ENCODE data around the gene ANTXR2.

ANTXR2 gene

DNA sequence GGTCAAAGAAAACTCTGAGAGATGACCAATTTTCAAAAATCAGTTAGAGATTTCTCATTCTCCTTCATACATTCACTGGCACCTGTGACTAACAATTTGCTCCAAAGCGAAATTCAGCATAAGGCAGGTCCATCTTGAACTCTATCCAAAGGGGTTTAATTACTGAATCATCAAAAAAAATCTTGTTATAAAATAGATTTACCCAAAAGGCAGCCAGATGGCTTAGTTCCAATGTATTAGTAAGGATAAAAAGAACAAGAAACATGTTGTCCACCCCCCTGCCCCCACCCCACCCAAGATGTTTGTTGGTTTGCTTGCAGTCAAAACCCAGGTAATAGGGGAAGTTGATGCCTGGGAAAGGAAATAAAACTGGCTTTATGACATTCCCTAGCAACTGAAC lies 200.3 kb downstream of the ANTXR2 start:
- no peak for DNase-seq (ENCODE audit: low read depth)
- H3K4me3 ChIP-seq (ENCODE audit: low read depth, low read length): no peak overlapping the region

DNA sequence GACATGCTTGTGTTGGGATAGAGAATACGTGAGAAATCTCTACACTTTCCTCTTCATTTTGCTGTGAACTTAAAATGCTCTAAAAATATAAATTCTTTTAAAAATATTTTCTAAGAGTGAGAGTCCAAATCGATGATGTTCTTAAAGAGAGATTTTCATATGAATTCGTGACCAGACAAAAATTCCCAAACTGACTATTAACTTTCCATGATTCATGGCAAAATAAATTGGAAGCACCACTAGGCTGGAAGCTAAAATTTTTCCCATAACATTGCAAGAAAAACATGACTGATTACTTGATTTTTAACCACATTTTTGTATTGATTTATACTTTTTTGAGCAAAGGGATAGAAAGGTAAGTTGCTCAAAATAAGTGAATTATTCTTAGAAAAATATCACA lies 201.1 kb downstream of the ANTXR2 start:
- TF ChIP-seq MYC (IDR thresholded peaks at IDR 0.05; ENCODE audit: low read depth, low read length): no peak
- no peak for TF ChIP-seq POLR2A (IDR thresholded peaks at IDR 0.05; ENCODE audit: extremely low read depth, insufficient read length)
- DNase-seq (ENCODE audit: low read depth): no peak
- H3K4me3 ChIP-seq (ENCODE audit: low read depth, low read length): no peak overlapping the region

More for the DNA sequence above, 200.3 kb downstream of the ANTXR2 start:
- TF ChIP-seq POLR2A (IDR thresholded peaks at IDR 0.05; ENCODE audit: extremely low read depth, insufficient read length) (no peak), MAX (IDR thresholded peaks at IDR 0.05; ENCODE audit: low read depth, low read length) (no peak), CTCF (IDR thresholded peaks at IDR 0.05; ENCODE audit: low read depth, low read length) (no peak), MYC (IDR thresholded peaks at IDR 0.05; ENCODE audit: low read depth, low read length) (no peak)

DNA sequence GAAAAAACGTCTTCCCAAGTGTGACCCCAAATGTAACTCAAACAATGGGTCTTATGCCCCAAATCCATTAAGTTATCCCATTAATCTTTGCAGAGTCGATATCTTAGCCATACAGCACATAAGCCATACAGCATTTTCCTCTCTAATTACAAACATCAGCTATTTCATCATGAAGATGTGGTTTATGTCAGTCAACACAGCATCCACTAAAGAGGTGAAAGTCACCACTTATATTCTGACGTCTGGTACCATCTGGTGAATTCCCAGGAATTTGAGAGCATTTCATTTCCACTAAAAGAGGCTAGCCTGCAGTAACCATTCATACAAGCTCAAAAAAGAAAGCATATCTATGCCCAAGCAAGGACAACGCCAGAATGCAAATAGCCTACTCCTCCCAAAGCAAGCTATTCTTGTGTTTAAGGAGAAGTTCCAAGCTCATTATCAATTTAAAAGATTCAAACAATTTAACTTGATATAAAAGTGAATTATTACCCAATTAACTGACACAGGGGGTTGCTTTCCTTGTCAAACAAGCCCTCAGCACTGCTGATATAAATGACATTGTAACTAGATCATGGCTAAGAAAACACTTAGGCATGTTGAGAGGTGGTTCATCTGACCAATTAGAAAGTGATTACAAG lies 203.3 kb downstream of the ANTXR2 start:
- DNase-seq (ENCODE audit: low read depth): no peak
- no peak overlapping the region for H3K4me3 ChIP-seq (ENCODE audit: low read depth, low read length)
- TF ChIP-seq CTCF (IDR thresholded peaks at IDR 0.05; ENCODE audit: low read depth, low read length) (no peak), POLR2A (IDR thresholded peaks at IDR 0.05; ENCODE audit: extremely low read depth, insufficient read length) (no peak), MAX (IDR thresholded peaks at IDR 0.05; ENCODE audit: low read depth, low read length) (no peak), MYC (IDR thresholded peaks at IDR 0.05; ENCODE audit: low read depth, low read length) (no peak)

DNA sequence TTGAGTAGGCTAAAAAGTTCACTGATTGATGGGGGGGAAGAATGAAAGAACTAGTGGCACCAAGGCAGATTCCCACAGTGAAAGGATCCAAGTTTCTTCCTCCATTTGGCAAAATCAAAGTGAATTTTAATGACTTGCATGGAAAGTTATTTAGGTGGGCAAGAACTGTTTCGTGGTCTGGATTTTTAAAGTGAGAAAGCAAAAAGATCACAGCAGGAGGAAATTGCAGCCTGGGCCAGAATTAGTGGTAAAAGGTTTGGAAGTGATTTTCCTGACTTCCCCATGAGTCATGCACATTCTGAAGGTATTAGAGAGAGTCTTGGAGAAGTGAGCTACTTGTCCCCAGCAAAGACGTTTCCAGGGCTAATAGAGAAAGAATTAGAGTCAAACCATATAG lies 207.8 kb downstream of the ANTXR2 start:
- no peak for TF ChIP-seq CTCF (IDR thresholded peaks at IDR 0.05; ENCODE audit: low read depth, low read length)
- DNase-seq (ENCODE audit: low read depth): no peak
- no peak overlapping the region for H3K4me3 ChIP-seq (ENCODE audit: low read depth, low read length)

- DNase-seq (ENCODE audit: low read depth): no peak
- TF ChIP-seq MYC (IDR thresholded peaks at IDR 0.05; ENCODE audit: low read depth, low read length) (no peak), MAX (IDR thresholded peaks at IDR 0.05; ENCODE audit: low read depth, low read length) (no peak), POLR2A (IDR thresholded peaks at IDR 0.05; ENCODE audit: extremely low read depth, insufficient read length) (no peak), CTCF (IDR thresholded peaks at IDR 0.05; ENCODE audit: low read depth, low read length) (no peak)
These were observed 208.4 kb downstream of the ANTXR2 start for GRCh38 chr4:79864500-79865200.

DNA sequence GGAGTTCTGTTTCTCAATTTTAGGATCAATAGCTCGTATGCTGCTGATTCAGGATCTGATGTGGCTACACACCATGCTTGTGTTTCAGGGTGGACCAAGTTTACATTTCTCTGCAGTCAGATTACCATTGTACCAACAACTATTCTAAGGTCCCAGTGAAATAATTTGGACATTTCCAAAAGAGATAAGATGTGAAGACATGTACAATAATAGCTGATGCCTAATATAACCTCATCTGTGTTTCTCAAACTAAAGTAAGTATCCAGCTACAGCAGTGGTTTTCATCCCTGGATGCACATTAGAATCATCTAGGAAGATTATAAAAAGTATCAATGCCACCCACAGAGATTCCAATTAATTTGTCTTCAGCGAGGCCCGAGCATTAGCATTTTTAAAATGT lies 209.7 kb downstream of the ANTXR2 start:
- TF ChIP-seq POLR2A (IDR thresholded peaks at IDR 0.05; ENCODE audit: extremely low read depth, insufficient read length): no peak
- no peak for TF ChIP-seq CTCF (IDR thresholded peaks at IDR 0.05; ENCODE audit: low read depth, low read length)
- TF ChIP-seq MAX (IDR thresholded peaks at IDR 0.05; ENCODE audit: low read depth, low read length): no peak
- DNase-seq (ENCODE audit: low read depth): no peak
- no peak overlapping the region for H3K4me3 ChIP-seq (ENCODE audit: low read depth, low read length)

More at GRCh38 chr4:79864500-79865200, 208.4 kb downstream of the ANTXR2 start:
- no peak overlapping the region for H3K4me3 ChIP-seq (ENCODE audit: low read depth, low read length)
